Mesenchymal stem cell (in vitro differentiated cells and primary cell): ENCODE data around the gene WWOX.

ENCODE experiments used
- DNase-seq: peaks from one replicate; pipeline ENCODE4 v3.0.0-alpha.2; 2013
- H2AFZ ChIP-seq: one replicate; pipeline ENCODE4 v1.6.1; 2013; ENCODE audit warnings: low read depth, mild to moderate bottlenecking, control low read depth, inconsistent platforms, low read length, moderate library complexity
- H2AK5ac ChIP-seq: 2 replicates; pipeline ENCODE4 v1.6.1; 2013; ENCODE audit warnings: low read length, moderate library complexity, mild to moderate bottlenecking, inconsistent platforms; ENCODE audit not compliant: severe bottlenecking
- H2BK120ac ChIP-seq: one replicate; pipeline ENCODE4 v1.6.1; 2013; ENCODE audit warnings: low read depth, mild to moderate bottlenecking, inconsistent platforms, low read length, moderate library complexity
- H2BK12ac ChIP-seq, 2 experiments: one replicate each; pipeline ENCODE4 v1.6.1; 2013; ENCODE audit warnings: inconsistent platforms in 2 of 2, low read length in 2 of 2, mild to moderate bottlenecking in 2 of 2, moderate library complexity in 2 of 2, control low read depth in 1 of 2
- H2BK15ac ChIP-seq: one replicate; pipeline ENCODE4 v1.6.1; 2013; ENCODE audit warnings: mild to moderate bottlenecking, low read depth, inconsistent platforms; ENCODE audit not compliant: poor library complexity, severe bottlenecking
- H2BK5ac ChIP-seq: 2 replicates; pipeline ENCODE4 v1.6.1; 2013; ENCODE audit warnings: low read depth, mild to moderate bottlenecking, low read length, control low read depth, inconsistent platforms; ENCODE audit not compliant: poor library complexity, severe bottlenecking
- H3K14ac ChIP-seq, 2 experiments: one replicate each; pipeline ENCODE4 v1.6.1; 2013; ENCODE audit warnings: inconsistent platforms in 2 of 2, low read length in 2 of 2, control low read depth in 1 of 2, mild to moderate bottlenecking in 1 of 2, moderate library complexity in 1 of 2
- H3K18ac ChIP-seq, 2 experiments: one replicate each; pipeline ENCODE4 v1.6.1; 2013; ENCODE audit warnings: inconsistent platforms in 2 of 2, low read length in 2 of 2, control low read depth in 1 of 2, low read depth in 1 of 2, mild to moderate bottlenecking in 1 of 2
- H3K23ac ChIP-seq, 2 experiments: one replicate each; pipeline ENCODE4 v1.6.1; 2013; ENCODE audit warnings: inconsistent platforms in 2 of 2, low read length in 2 of 2, mild to moderate bottlenecking in 2 of 2, moderate library complexity in 2 of 2, control low read depth in 1 of 2
- H3K27ac ChIP-seq: 2 replicates; pipeline ENCODE4 v1.5.1; 2013; ENCODE audit warnings: mild to moderate bottlenecking, moderate library complexity, low read length, control low read depth, inconsistent platforms; ENCODE audit not compliant: poor library complexity, severe bottlenecking
- H3K27me3 ChIP-seq, 2 experiments: 2 replicates each; pipeline versions ENCODE4 v1.6.1 to v1.7.0; 2013; ENCODE audit warnings: low read length in 2 of 2, mild to moderate bottlenecking in 2 of 2, moderate library complexity in 2 of 2, control low read depth in 1 of 2, inconsistent platforms in 1 of 2; ENCODE audit not compliant: control insufficient read depth in 1 of 2, insufficient read depth in 1 of 2
- H3K36me3 ChIP-seq, 2 experiments: 2 replicates each; pipeline versions ENCODE4 v1.6.1 to v1.7.0; 2013; ENCODE audit warnings: low read length in 2 of 2, control low read depth in 1 of 2, inconsistent platforms in 1 of 2, low read depth in 1 of 2, mild to moderate bottlenecking in 1 of 2; ENCODE audit not compliant: insufficient read depth in 2 of 2, control insufficient read depth in 1 of 2
- H3K4ac ChIP-seq, 2 experiments: one replicate each; pipeline ENCODE4 v1.6.1; 2013; ENCODE audit warnings: inconsistent platforms in 2 of 2, low read length in 2 of 2, mild to moderate bottlenecking in 2 of 2, moderate library complexity in 2 of 2, control low read depth in 1 of 2, low read depth in 1 of 2
- H3K4me1 ChIP-seq: 2 replicates; pipeline ENCODE4 v1.6.1; 2013; ENCODE audit warnings: low read depth, low read length, control low read depth; ENCODE audit not compliant: control insufficient read depth, insufficient read depth
- H3K4me2 ChIP-seq: 2 replicates; pipeline ENCODE4 v1.6.1; 2013; ENCODE audit warnings: low read length, mild to moderate bottlenecking, inconsistent platforms; ENCODE audit not compliant: poor library complexity, severe bottlenecking
- H3K4me3 ChIP-seq, 2 experiments: 2 replicates each; pipeline versions ENCODE4 v1.5.1 to v1.7.0; 2013; ENCODE audit warnings: low read length in 2 of 2, mild to moderate bottlenecking in 2 of 2, control low read depth in 1 of 2, low read depth in 1 of 2; ENCODE audit not compliant: insufficient read depth in 1 of 2
- H3K79me1 ChIP-seq: replicated peaks from 2 replicates; pipeline ENCODE4 v1.6.1; 2013; ENCODE audit warnings: mild to moderate bottlenecking, control low read depth, low read length, inconsistent platforms; ENCODE audit not compliant: poor library complexity, severe bottlenecking
- H3K9ac ChIP-seq: 2 replicates; pipeline ENCODE4 v1.7.0; 2013; ENCODE audit warnings: mild to moderate bottlenecking, low read length, moderate library complexity
- H3K9me3 ChIP-seq: 2 replicates; pipeline ENCODE4 v1.7.0; 2013; ENCODE audit warnings: mild to moderate bottlenecking, low read length; ENCODE audit not compliant: control insufficient read depth
- H4K8ac ChIP-seq: one replicate; pipeline ENCODE4 v1.6.1; 2013; ENCODE audit warnings: inconsistent platforms, mild to moderate bottlenecking, low read length, moderate library complexity
- H4K91ac ChIP-seq: one replicate; pipeline ENCODE4 v1.6.1; 2013; ENCODE audit warnings: mild to moderate bottlenecking, low read length, inconsistent platforms
- WGBS: methylation state at CpG from one replicate; pipeline ENCODE4 v1.1.7; 2013; ENCODE audit warnings: mixed read lengths; 5-methylcytosine and 5-hydroxymethylcytosine counted together

The WWOX gene

GRCh38 chr16:78154729-78155461, 55.4 kb downstream of the WWOX start:
- H3K4me1 ChIP-seq: no peaks in the 10 kb centered on the region
- no peak overlapping the region for H3K14ac ChIP-seq
- H3K9ac ChIP-seq: no peak overlapping the region
- H2BK15ac ChIP-seq: no peak overlapping the region
- H2AK5ac ChIP-seq: no peak overlapping the region
- H2BK120ac ChIP-seq: no peak overlapping the region
- no peak overlapping the region for H3K23ac ChIP-seq
- no peak overlapping the region for H3K4me3 ChIP-seq
- 60% methylated on average over 5 of the region's 5 CpGs for WGBS
- H4K8ac ChIP-seq: no peak overlapping the region
- peaks cover 3% of the 10 kb centered on the region for H3K79me1 ChIP-seq
- no peak overlapping the region for H2BK5ac ChIP-seq
- H3K27ac ChIP-seq: no peak overlapping the region
- peaks cover 7% of the 10 kb centered on the region for H3K9me3 ChIP-seq
- no peak overlapping the region for H4K91ac ChIP-seq
- no peak overlapping the region for H3K4ac ChIP-seq
- H2AFZ ChIP-seq: no peak overlapping the region
- no peak for DNase-seq
- H2BK12ac ChIP-seq: no peak overlapping the region
- no peak overlapping the region for H3K18ac ChIP-seq
- H3K27me3 ChIP-seq: no peaks in the 10 kb centered on the region
- no peak overlapping the region for H3K4me2 ChIP-seq
- no peaks in the 10 kb centered on the region for H3K36me3 ChIP-seq

GRCh38 chr16:78155791-78156345, 56.4 kb downstream of the WWOX start:
- Histone ChIP-seq H4K8ac (no peak overlapping the region), H3K27ac (no peak overlapping the region), H4K91ac (no peak overlapping the region), H3K9me3 (peaks cover 10% of the 10 kb centered on the region), H2AK5ac (no peak overlapping the region), H3K23ac (no peak overlapping the region), H3K36me3 (no peaks in the 10 kb centered on the region), H3K18ac (no peak overlapping the region), H3K27me3 (no peaks in the 10 kb centered on the region), H3K4me3 (no peak overlapping the region), H3K4me2 (no peak overlapping the region), H3K4ac (no peak overlapping the region), H3K79me1 (peaks cover 3% of the 10 kb centered on the region), H2BK15ac (no peak overlapping the region), H2BK12ac (no peak overlapping the region), H2AFZ (no peak overlapping the region), H3K9ac (no peak overlapping the region), H2BK5ac (no peak overlapping the region), H2BK120ac (no peak overlapping the region), H3K4me1 (no peaks in the 10 kb centered on the region), H3K14ac (no peak overlapping the region)
- WGBS: 86% methylated on average over 5 of the region's 7 CpGs
- DNase-seq: no peak

DNA sequence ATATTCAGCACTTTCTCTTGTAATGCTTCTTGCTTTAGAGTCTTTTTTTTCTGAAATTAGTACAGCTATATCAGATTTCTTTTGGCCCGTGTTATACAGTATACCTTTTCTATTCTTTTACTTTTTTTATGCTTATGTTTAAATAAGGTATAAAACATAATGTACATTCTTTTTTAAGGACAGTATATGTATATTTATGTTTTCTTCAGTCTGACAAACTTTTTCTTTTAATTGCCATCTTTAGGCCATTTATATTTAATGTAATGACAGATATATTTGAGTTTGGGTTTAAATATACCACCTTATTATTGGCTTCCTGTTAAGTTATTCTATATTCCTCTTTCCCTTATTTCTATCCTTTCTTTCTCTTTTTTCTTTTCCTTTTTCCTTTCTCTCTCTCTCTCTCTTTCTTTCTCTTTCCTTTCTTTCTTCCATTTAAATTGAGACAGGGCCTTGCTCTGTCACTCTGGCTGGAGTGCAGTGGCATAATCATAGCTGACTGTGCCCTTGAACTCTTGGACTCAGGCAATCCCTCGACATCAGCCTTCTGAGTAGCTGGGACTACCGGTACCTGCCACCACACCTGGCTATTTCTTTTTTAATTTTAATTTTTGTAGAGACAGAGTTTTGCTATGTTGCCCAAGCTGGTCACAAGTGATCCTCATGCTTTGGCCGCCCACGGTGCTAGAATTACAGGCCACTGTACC, 61.7 kb downstream of the WWOX start:
- no peak overlapping the region for H4K8ac ChIP-seq
- 92% methylated on average over 3 of the region's 5 CpGs for WGBS

More for the DNA sequence above, 61.7 kb downstream of the WWOX start:
- Histone ChIP-seq H3K14ac (no peak overlapping the region), H3K9me3 (peaks cover 16% of the 10 kb centered on the region), H2BK12ac (no peak overlapping the region), H3K4me1 (no peaks in the 10 kb centered on the region), H3K4me3 (no peak overlapping the region), H3K27me3 (no peaks in the 10 kb centered on the region), H3K27ac (no peak overlapping the region), H2AK5ac (no peak overlapping the region), H3K79me1 (peaks cover 2% of the 10 kb centered on the region), H3K18ac (no peak overlapping the region), H3K9ac (no peak overlapping the region), H3K4ac (no peak overlapping the region), H2BK120ac (no peak overlapping the region), H2AFZ (no peak overlapping the region), H3K4me2 (no peak overlapping the region), H2BK5ac (no peak overlapping the region), H2BK15ac (no peak overlapping the region), H3K36me3 (no peaks in the 10 kb centered on the region), H4K91ac (no peak overlapping the region), H3K23ac (no peak overlapping the region)
- DNase-seq: no peak
